Small intestine (tissue), 7 donors: Measurements from ENCODE around the gene YLPM1. TPM values are rescaled to one million over a fixed set of nuclear protein-coding genes. Genes with fewer than 3 reads are reported as not detected.
"Not testable (repeated sequence)": the region's sequence is repeated elsewhere in the genome, so short reads cannot be mapped to it uniquely, and the experiment has no call there.

ENCODE experiments used
- DNase-seq, 2 donors: peaks; one replicate each; pipeline versions ENCODE4 v3.0.0 to v3.0.0-alpha.2; 2013
- FAIRE-seq: peaks from 2 replicates; lab custom pipeline; 2012; peaks lifted over from hg19 to GRCh38; lab: Jason Lieb, UNC
- H3K27ac ChIP-seq, 3 donors: one replicate each; pipeline ENCODE4 v1.5.1; 2013; ENCODE audit warnings: low read length in 2 of 3, mild to moderate bottlenecking in 2 of 3, control low read depth in 1 of 3, inconsistent platforms in 1 of 3, low read depth in 1 of 3, moderate library complexity in 1 of 3
- H3K27me3 ChIP-seq, 3 donors: one replicate each; pipeline ENCODE4 v1.6.1; 2013; ENCODE audit warnings: low read length in 3 of 3, inconsistent platforms in 1 of 3; ENCODE audit not compliant: control insufficient read depth in 3 of 3, insufficient read depth in 3 of 3
- H3K36me3 ChIP-seq, 3 donors: one replicate each; pipeline ENCODE4 v1.6.1; 2013; ENCODE audit warnings: low read length in 3 of 3, inconsistent platforms in 1 of 3, low read depth in 1 of 3, mild to moderate bottlenecking in 1 of 3, moderate library complexity in 1 of 3; ENCODE audit not compliant: control insufficient read depth in 3 of 3, insufficient read depth in 2 of 3
- H3K4me1 ChIP-seq, 3 donors: one replicate each; pipeline ENCODE4 v1.6.1; 2013; ENCODE audit warnings: low read length in 2 of 3, inconsistent platforms in 1 of 3, low read depth in 1 of 3, mild to moderate bottlenecking in 1 of 3, moderate library complexity in 1 of 3; ENCODE audit not compliant: control insufficient read depth in 3 of 3, insufficient read depth in 2 of 3
- H3K4me3 ChIP-seq, 3 donors: one replicate each; pipeline ENCODE4 v1.5.1; 2013; ENCODE audit warnings: low read length in 3 of 3, control low read depth in 1 of 3, inconsistent platforms in 1 of 3, low read depth in 1 of 3, mild to moderate bottlenecking in 1 of 3, moderate library complexity in 1 of 3
- H3K9me3 ChIP-seq, 2 donors: one replicate each; pipeline ENCODE4 v1.6.1; 2013; ENCODE audit warnings: low read depth in 1 of 2, low read length in 1 of 2; ENCODE audit not compliant: control insufficient read depth in 2 of 2, insufficient read depth in 1 of 2
- WGBS, 3 donors: extraction: QIAGEN DNeasy Blood & Tissue Kit; methylation state at CpG; one replicate each; pipeline ENCODE4 v1.1.7; 2013; 5-methylcytosine and 5-hydroxymethylcytosine counted together
- polyA plus RNA-seq, 4 donors: library from polyadenylated mRNA; stranded (reverse) in 3 of 4; unstranded in 1 of 4; fragments of 200-250 nt in 3 of 4; fragments of 120-200 nt in 1 of 4; gene quantifications; one replicate each; pipeline versions ENCODE4 v1.2.1 to v1.2.3, GENCODE V29; 2013
- donor health status: healthy with polysubstance abuse.
- donor health status: control.
- donor health status: control.
- donor health status: Bipolar disorder and iron deficiency.
- donor health status: healthy.

Gene YLPM1
- polyA plus RNA-seq, 4 donors: 5.1 to 50.5 (median 13.1) TPM

DNA sequence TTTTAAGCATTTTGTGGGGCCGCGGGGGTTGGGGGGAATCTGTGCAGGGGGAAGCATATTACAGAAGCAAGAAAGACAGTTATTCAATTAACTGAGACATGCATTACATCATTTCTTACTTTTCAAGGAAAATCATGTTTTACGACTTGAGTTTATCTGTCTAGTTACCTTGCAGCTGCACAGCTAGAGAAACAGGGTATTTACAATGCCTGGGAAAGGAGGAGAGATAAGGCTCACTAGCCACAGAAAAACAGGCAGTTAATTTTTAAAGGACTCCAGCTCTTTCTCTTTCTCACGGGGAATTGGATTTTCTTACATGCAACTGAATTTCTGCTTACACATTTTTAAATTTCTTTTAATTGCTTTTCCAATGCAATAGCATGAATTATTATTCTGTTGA is 28.0 kb upstream of the YLPM1 start:
- peak in 1 of 2 donors; percentile 54 for DNase-seq
- H3K36me3 ChIP-seq: peaks cover 4 to 23% (median 4%) of the 10 kb centered on the region in 3 donors

DNA sequence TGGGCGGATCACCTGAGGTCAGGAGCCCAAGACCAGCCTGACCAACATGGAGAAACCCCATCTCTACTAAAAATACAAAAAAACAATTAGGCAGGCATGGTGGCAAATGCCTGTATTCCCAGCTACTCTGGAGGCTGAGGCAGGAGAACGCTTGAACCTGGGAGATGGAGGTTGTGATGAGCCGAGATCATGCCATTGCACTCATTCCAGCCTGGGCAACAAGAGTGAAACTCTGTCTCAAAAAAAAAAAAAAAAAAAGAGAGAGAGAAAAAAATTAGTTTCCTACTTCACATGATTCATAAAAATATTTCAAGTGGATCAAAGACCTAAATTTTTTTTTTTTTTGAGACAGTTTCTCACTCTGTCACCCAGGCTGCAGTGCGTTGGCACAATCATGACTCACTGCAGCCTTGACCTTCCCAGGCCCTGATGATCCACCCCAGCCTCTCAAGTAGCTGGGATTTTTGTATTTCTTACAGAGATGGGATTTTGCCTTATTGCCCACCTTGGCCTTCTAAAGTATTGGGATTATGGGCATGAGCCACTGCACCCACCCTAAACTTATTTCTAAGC is 25.3 kb upstream of the YLPM1 start:
- H3K9me3 ChIP-seq: no peaks in the 10 kb centered on the region
- DNase-seq (no peak), FAIRE-seq (no peak)
- H3K4me1 ChIP-seq: peaks cover 0 to 11% (median 0%) of the 10 kb centered on the region in 3 donors
- no peak overlapping the region for H3K27ac ChIP-seq
- peaks cover 4 to 17% (median 4%) of the 10 kb centered on the region in 3 donors for H3K36me3 ChIP-seq
- no peak overlapping the region for H3K4me3 ChIP-seq
- H3K27me3 ChIP-seq: no peaks in the 10 kb centered on the region
- 92 to 97% (median 97%) methylated on average over 4 of the region's 4 CpGs for WGBS, 3 donors

More for the DNA sequence above, 28.0 kb upstream of the YLPM1 start:
- peak overlapping the region in 1 of 3 donors; percentile 37 for H3K27ac ChIP-seq
- H3K27me3 ChIP-seq: no peaks in the 10 kb centered on the region
- no peak for FAIRE-seq
- no peak overlapping the region for H3K4me3 ChIP-seq
- H3K4me1 ChIP-seq: peaks cover 0 to 14% (median 2%) of the 10 kb centered on the region in 3 donors
- H3K9me3 ChIP-seq: no peaks in the 10 kb centered on the region
- WGBS, 3 donors: 24 to 68% (median 35%) methylated on average over 4 of the region's 4 CpGs

DNA sequence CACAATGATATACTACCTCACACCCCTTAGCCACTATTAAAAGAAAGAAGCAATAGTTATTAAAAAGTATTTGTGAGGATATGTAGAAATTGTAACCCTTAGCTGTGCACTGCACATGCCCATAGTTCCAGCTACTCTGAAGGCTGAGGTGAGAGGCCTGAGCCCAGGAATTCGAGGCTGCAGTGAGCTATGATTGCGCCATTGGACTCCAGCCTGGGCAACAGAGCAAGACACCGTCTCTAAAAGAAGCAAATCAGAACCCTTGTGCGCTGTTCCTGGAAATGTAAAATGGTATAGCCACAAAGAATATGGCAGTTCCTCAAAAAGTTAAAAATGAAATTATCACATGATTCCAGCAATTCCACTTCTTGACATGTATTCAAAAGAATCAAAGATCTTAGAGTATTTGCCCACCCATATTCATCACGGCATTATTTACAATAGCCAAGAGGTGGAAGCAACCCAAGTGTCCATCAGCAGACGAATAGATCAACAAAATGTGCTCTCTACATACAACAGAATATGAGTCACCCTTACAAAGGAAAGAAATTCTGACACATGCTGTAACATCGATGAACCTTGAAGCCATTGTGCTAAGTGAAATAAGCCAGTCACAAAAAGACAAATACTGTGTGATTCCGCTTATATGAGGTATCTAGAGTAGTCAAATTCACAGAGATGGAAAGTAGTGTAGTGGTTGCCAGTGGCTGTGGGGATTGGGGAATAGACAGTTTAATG is 23.7 kb upstream of the YLPM1 start:
- 93 to 95% (median 94%) methylated on average over 8 of the region's 8 CpGs for WGBS, 3 donors
- Histone ChIP-seq H3K9me3 (no peaks in the 10 kb centered on the region), H3K27me3 (no peaks in the 10 kb centered on the region), H3K27ac (no peak overlapping the region), H3K4me1 (peaks cover 0 to 9% (median 0%) of the 10 kb centered on the region in 3 donors), H3K36me3 (peaks cover 0 to 15% (median 4%) of the 10 kb centered on the region in 3 donors), H3K4me3 (no peak overlapping the region)
- no peak for FAIRE-seq
- DNase-seq: no peak

DNA sequence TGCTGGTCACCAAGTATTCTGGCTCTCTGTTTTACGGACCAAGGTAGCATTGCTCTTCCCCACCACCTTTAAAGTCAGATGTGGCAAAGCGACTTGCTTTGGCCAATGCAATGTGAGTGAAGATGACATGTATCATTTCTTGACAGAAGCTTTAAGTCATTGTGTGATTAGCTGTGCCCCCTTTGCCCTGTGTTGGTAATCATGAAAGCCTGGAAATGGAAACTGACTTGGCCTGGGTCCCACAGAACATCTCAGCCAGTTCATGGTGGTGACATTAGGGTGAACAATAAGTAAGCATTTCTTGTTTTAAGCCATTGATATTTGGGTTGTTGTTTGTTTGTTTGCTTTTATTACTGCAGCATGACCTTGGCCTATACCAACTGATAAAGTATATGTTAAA is 15.9 kb upstream of the YLPM1 start:
- WGBS, 3 donors: 91 to 96% (median 96%) methylated on average over 2 of the region's 2 CpGs
- DNase-seq: no peak

DNA sequence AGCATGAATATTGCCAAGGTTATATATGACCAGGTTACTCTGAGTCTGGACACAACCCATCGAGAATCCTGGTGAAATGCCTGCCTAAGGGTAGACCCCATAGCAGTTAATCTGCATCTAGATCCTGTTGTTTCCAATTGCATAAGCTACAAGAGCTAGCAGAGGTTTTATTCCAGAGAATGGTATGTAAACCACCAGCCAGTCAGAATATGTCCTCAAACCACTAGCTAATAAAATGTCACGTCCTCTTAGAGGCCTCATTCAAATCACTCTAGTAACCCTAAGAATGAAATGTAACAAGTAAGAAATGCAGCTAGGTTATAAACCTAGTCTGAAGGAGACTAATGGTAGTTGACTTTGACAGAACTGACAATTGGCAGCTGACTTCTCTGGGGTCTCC is 9.0 kb upstream of the YLPM1 start:
- WGBS, 3 donors: 82 to 85% (median 83%) methylated on average over 2 of the region's 2 CpGs
- no peak for FAIRE-seq
- Histone ChIP-seq H3K27ac (no peak overlapping the region), H3K4me3 (no peak overlapping the region), H3K4me1 (no peaks in the 10 kb centered on the region), H3K9me3 (peaks cover 0 to 3% of the 10 kb centered on the region in 2 donors), H3K27me3 (no peaks in the 10 kb centered on the region), H3K36me3 (no peaks in the 10 kb centered on the region)
- DNase-seq: no peak

More for the DNA sequence above, 15.9 kb upstream of the YLPM1 start:
- Histone ChIP-seq H3K27me3 (no peaks in the 10 kb centered on the region), H3K4me3 (no peak overlapping the region), H3K4me1 (no peaks in the 10 kb centered on the region), H3K36me3 (no peaks in the 10 kb centered on the region), H3K27ac (no peak overlapping the region), H3K9me3 (no peaks in the 10 kb centered on the region)
- FAIRE-seq: no peak

DNA sequence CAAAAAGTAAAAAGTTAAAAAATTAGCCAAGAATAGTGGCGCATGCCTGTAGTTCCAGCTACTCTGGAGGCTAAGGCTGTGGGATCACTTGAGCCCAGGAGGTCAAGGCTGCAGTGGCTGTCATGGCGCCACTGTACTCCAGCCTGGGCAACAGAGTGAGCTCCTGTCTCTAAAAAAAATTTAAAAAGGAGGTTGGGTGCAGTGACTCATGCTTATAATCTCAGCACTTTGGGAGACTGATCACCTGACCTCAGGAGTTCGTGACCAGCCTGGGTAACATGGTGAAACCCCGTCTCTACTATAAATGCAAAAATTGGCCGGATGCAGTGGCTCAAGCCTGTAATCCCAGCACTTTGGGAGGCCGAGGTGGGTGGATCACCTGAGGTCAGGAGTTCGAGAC is 8.2 kb upstream of the YLPM1 start:
- DNase-seq (no peak), FAIRE-seq (no peak)
- no peak overlapping the region for H3K4me3 ChIP-seq
- H3K36me3 ChIP-seq: no peaks in the 10 kb centered on the region
- peaks cover 0 to 3% of the 10 kb centered on the region in 2 donors for H3K9me3 ChIP-seq
- H3K27me3 ChIP-seq: no peaks in the 10 kb centered on the region
- 87 to 90% (median 90%) methylated on average over 7 of the region's 7 CpGs for WGBS, 3 donors
- H3K27ac ChIP-seq: no peak overlapping the region
- no peaks in the 10 kb centered on the region for H3K4me1 ChIP-seq

DNA sequence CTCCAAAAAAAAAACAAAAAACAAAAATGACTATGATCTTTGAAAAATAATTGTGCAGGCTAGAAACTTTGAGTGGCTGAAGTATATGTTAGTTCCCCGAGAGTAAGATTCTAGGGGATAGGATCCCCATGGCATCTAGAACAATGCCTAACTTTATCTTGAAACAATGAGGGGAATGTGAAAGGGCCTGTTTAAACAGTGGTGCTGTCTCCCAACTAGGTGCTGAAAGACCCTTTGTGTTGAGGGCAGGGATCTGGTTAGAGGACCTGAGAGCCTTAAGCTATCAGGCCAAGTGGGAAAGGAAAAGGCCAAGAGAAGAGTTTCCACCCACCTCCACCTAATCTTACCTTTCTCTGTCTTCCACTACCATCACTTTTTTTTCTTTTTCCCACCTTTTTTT is 6.8 kb upstream of the YLPM1 start:
- Histone ChIP-seq H3K9me3 (peaks cover 0 to 3% of the 10 kb centered on the region in 2 donors), H3K36me3 (no peaks in the 10 kb centered on the region), H3K4me1 (no peaks in the 10 kb centered on the region), H3K27ac (no peak overlapping the region), H3K27me3 (no peaks in the 10 kb centered on the region), H3K4me3 (no peak overlapping the region)
- 85 to 100% (median 98%) methylated on average over 1 of the region's 1 CpG for WGBS, 3 donors
- DNase-seq (no peak), FAIRE-seq (no peak)

DNA sequence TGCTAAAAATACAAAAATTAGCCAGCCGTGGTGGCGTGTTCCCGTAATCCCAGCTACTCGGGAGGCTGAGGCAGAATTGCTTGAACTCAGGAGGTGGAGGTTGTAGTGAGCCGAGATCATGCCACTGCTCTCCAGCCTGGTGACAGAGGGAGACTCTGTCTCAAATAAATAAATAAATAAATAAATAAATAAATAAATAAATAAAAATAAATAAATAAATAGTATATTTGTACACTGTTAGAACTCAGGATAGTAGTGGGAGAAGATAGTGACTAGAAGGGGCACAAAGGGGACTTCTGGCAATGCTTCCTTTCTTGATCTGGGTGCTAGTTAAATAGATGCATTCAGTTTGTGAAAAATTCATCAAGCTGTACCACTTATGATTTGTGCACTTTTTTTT is 4.6 kb upstream of the YLPM1 start:
- H3K27ac ChIP-seq, H3K9me3 ChIP-seq, H3K4me3 ChIP-seq, H3K36me3 ChIP-seq, DNase-seq, H3K27me3 ChIP-seq, FAIRE-seq, H3K4me1 ChIP-seq: not testable (repeated sequence)
- 89 to 97% (median 97%) methylated on average over 5 of the region's 5 CpGs for WGBS, 3 donors
